ENCODE results near the gene HNRNPUL2.

DNA sequence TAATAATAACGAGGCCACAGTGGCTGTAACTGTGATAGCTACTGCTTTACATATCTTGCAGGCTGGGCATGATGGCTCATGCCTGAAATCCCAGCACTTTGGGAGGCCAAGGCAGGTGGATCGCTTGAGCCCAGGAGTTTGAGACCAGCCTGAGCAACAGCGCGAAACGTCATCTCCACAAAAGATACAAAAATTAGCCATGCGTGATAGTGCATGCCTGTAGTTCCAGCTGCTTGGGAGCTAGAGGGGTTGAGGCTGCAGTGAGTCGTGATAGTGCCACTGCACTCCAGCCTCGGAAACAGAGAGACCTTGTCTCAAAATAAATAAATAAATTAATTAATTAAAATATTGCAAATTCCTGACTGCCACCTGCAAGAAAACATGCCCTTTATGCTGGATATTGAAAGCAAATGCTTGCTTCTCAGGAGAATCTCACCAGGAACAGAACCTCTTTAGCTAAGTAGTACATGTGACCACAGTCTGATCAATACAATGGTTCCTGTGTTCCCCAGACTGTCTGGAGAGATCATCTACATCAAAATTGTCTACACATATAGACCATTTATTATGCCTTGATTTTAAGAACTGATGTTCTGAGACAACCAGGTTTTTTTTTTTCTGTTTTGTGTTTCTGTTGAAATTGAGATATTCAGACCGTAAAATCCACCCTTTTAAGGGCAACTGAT lies 20.4 kb upstream of the HNRNPUL2 start:
- TF ChIP-seq, protein P1, sequence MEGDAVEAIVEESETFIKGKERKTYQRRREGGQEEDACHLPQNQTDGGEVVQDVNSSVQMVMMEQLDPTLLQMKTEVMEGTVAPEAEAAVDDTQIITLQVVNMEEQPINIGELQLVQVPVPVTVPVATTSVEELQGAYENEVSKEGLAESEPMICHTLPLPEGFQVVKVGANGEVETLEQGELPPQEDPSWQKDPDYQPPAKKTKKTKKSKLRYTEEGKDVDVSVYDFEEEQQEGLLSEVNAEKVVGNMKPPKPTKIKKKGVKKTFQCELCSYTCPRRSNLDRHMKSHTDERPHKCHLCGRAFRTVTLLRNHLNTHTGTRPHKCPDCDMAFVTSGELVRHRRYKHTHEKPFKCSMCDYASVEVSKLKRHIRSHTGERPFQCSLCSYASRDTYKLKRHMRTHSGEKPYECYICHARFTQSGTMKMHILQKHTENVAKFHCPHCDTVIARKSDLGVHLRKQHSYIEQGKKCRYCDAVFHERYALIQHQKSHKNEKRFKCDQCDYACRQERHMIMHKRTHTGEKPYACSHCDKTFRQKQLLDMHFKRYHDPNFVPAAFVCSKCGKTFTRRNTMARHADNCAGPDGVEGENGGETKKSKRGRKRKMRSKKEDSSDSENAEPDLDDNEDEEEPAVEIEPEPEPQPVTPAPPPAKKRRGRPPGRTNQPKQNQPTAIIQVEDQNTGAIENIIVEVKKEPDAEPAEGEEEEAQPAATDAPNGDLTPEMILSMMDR (IDR thresholded peaks at IDR 0.05 in 4 of 5, conservative IDR thresholded peaks at IDR 0.05 in 1 of 5) = no peak
- TF ChIP-seq POLR2A (IDR thresholded peaks at IDR 0.05) = no peak
